ENCODE results near the gene MAN2B2.

DNA sequence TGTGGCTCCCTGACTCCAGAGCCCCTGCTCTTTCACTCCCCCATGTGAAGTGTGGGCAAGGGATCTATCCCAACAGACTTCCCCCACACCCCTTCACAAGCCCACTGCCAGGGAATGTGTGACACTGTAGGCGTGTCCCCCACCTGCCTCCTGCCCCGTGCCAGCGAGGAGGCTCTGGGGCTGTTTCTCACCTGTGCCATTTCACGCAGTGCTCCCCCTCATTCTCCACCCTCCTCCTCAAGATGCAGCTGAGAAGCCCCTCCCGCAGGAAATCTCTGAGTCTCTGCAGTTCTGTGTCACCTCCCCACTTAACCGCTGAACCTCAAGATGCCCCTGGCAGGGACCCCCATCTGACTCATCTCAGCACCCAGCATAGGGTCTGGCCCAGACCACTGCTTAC is 5.4 kb downstream of the MAN2B2 start:
- TF ChIP-seq, protein P1, sequence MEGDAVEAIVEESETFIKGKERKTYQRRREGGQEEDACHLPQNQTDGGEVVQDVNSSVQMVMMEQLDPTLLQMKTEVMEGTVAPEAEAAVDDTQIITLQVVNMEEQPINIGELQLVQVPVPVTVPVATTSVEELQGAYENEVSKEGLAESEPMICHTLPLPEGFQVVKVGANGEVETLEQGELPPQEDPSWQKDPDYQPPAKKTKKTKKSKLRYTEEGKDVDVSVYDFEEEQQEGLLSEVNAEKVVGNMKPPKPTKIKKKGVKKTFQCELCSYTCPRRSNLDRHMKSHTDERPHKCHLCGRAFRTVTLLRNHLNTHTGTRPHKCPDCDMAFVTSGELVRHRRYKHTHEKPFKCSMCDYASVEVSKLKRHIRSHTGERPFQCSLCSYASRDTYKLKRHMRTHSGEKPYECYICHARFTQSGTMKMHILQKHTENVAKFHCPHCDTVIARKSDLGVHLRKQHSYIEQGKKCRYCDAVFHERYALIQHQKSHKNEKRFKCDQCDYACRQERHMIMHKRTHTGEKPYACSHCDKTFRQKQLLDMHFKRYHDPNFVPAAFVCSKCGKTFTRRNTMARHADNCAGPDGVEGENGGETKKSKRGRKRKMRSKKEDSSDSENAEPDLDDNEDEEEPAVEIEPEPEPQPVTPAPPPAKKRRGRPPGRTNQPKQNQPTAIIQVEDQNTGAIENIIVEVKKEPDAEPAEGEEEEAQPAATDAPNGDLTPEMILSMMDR (IDR thresholded peaks at IDR 0.05), result no peak
- no peak for TF ChIP-seq POLR2A (IDR thresholded peaks at IDR 0.05)
